ENCODE measurements around the gene GATB.

The GATB gene

DNA sequence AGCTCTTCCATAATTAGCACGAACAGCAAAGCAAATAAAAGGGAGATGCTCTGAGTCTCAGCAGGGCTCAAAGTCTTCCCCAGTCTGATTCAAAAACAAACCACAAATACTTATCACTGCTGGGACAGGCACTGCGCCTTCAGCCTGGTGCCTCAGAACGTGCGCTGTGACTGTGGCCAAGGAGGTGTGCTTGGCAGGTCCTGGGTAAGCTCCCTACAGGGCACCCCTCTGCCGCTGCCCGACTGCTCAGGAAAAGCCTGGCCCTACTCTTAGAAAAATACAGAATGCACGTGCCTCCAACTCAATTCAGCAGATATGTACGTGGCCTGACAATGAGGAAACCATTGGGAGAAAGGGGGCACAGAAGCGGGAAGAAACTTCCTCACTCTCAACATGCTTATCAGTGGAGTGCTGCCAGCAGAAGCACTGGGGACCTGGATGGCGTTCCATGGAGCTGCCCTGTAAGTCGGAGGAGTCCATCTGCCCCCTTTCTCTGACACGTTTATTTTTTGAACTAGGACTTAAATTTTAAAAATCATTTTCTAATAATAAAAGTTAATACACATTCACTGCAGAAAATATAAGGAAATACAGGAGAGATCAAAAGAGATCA lies 86.8 kb downstream of the GATB start:
- DNase-seq (ENCODE audit: low spot score): no peak

DNA sequence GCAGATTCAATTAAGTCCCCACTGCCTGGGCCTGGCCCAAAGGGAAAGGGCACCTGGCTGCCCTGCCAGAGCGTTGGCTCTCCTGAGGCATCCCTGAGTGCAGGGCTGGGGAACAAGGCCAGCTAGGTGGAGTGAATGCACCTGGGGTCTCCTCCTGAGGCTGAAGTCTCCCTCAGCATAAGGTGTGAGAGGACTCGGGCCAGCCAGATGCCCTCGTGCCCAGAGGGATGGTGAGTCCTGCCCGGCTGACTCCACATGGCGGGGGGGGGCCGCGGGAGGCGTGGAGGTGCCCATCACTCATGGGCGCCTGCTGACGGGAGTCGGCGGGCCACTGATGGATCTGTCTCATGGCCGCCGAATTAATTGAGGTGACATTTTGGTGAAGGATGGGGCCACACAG lies 87.8 kb downstream of the GATB start:
- no peak for DNase-seq (ENCODE audit: low spot score)

DNA sequence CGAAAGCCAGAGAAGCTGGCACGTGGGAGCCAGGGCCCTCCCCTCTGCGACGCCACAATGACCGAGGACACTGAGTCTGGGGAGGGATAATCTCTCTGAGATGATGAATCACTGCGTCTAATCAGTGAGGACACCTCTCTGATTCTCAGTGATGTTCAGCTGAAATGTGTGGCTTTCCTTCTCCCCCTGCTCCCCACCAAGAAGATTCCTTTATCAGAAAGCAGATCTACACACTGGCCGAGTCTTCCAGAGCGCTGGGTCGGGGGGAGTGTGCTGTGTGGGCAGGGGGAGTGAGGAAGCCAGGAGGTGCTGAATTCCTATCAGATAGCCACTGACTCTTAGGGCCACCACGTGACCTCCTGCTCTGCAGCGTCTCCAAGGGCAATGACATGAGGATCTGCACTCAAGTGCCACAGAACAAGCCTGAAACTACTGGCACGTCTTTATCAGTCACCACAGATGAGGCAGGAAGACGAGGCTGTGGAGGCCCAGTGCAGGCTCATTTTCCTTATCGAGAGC lies 89.2 kb downstream of the GATB start:
- no peak for DNase-seq (ENCODE audit: low spot score)

DNA sequence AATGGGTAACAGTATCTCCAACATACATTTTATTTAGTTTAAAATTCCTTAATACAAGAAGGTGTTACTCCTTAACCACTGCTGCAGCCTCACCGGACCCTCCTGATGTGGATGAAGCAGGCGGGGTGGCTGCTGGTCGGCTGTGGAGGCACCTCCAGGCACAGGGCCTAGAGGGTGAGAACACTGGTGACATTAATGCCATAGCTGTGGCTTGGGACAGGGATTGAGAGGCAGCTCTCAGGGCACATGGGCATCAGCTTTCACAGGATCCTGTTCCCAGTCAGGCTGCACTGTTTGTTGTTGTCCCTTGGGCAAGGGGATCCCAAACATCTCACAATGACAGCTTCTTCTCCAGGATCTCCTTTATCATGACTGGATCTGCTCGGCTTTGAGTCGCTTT lies 90.0 kb downstream of the GATB start:
- no peak for DNase-seq (ENCODE audit: low spot score)

DNA sequence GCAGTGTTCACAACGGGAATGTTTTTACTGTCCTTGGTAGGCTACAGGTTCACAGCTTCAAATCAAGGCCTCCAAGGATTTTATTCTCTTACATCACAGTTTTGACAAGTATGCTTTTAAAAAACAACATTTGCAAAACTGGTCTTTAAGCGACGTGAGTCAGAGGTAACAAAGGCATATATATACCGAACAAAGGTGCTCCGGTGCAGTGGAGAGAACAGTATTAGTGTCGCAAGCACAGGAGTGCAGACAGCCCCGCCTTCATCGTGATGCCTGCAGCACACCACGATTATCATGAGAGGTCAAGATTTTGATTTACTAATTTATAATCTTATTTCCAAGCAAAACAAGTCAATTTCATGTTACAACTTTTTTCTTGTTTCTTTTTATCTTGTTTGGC lies 90.8 kb downstream of the GATB start:
- DNase-seq (ENCODE audit: low spot score): no peak

DNA sequence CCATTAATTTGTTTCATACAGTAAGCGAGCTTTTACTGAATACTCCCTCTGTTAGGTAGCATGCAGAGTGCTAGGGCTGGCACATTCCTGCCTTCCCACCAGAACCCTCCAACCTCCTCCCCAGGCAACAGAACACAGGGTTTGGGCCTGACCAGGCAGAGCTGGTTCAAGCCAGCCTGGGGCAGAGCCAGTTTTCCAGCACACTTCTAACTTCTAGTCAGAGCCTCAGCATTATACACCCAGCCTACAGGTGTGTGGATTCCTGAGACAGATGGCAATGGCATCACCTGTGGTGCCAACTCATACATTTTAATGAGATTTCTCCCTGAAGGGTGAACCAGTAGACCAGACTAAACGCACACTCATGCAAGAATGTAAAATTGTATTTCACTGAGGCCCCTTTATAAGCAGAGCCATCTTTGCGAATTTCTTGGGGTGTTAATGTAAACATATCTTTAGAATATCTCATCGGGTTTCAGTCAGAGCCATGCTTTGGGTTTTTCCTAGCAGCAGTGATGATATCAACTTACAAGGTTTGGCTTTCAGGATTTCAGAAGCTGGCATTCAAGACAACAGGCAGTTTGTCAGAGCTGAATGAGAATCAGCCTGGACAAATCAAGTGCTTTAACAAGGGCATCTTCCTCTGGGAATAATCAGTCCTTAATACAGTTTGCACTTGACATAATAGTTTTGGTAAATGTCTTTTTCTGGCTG lies 92.0 kb downstream of the GATB start:
- no peak for DNase-seq (ENCODE audit: low spot score)

DNA sequence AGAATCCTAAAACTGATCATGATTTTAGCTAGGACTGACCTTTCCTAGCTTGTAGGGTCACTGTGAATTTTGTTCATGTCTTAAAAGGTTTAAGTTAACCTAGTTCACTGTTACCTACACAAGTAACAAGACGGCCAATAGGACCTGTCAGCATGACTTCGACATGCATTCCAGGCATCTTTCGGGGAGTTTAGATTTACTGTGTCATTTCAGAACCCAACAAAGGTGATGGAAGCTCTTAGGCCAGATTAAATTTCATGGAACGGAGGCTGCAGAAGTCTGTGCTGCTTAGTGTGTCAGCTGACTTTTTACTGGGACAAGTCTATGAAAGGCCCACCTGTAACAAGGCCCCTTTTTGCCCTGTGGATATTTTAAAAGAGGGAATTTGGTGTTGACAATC lies 93.1 kb downstream of the GATB start:
- DNase-seq (ENCODE audit: low spot score): no peak

DNA sequence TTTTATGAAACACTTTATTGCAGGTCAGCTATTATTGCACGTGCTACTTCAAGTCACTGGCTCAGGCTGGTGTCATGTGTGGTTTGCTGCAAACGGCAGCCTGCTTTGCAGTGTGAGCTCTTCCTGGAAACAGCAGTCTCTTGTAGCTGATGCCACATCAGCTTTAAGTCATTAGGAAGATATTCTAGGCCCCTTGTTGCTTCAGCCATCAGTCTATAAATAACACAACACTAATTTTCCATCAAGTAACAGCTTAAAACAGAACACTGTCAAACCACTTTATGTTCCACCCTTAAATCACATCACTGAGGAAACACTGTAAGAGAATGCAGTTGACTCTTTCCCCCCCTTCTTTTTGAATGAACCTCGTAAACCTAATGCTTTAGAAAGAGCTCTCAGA lies 93.8 kb downstream of the GATB start:
- no peak for DNase-seq (ENCODE audit: low spot score)

DNA sequence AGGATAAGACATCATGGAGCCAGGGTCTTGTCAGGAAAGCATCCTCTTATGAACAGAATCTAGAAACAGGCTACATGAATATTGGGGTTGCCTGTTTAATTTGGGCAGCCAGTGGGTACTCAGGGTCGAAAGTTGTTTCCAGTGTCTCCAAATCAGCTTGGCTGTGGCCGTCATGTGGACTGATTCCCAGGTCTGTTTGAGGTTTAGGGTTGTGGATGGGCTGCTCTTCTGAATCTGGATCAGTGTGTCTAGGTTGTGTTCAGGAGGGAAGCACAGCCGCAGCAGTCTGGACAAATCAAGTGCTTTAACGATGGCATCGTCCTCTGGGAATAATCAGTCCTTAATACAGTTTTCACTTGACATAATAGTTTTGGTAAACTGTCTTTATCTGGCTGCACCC lies 94.3 kb downstream of the GATB start:
- no peak for DNase-seq (ENCODE audit: low spot score)

DNA sequence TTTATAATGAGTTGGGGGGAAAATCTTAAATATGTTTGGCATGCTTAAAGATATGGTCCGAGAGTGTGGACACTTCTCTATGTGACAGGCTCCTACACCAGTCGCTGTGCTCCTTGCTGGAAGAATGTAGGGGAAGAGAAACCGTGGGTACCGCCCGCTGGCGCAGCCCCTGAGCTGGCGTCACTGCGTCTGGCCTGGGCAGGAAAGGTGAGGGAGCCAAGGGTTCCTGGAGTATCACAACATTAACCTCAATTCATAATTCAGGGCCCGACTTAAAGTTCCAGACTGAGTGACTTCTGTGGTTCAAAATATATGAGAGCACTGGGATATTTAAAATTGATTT lies 95.1 kb downstream of the GATB start:
- no peak for DNase-seq (ENCODE audit: low spot score)

DNA sequence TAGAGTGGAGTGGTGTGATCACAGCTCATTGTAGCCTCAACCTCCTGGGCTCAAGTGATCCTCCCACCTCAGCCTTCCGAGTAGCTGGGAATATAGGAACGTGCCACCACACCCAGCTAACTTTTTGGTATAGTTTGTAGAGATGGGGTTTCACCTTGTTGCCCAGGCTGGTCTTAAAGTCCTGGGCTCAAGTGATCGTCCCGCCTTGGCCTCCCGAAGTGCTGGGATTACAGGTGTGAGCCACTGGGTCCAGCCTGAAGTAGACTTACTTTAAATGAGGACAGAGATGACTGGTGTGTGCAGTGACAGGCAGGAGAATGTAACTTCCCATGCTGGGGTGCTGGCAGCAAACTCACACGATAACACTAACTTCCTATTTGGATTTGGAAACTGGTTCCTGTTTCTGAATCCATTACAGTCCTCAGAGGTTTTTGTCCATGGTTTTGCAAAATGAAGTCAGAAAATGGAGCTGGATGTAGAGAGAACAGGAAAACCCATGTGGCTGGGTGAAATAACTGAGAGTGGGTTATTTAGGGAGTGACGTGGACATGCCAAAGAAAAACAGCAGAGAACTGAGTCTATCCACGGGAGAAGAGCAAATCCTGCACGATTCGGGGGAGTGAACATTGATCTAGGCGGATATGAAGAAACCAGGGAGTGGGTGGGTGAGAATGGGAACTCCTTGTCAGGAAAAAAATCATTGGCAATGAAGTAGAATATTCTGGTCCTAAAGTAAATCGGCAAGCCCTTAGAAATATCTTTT lies 95.6 kb downstream of the GATB start:
- DNase-seq (ENCODE audit: low spot score): no peak

DNA sequence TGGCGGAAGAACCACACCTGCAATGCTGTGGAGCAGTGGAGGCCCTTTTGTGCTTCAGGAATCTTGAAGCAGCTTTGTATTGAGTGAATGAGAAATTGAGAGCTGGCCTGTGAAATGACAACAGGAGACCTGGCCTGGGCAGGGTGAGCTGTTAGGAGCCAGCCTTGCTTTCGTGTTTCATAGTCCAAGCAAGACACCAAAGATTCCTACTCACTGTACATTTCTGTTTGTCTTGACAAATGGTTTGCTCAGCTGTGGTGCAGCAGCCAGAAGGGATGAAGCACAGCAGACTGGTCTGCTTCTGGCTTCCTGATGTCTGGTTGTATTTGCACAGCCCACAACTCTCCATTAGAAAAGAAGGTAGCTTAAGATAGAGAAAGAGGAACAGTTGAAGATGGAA lies 96.5 kb downstream of the GATB start:
- no peak for DNase-seq (ENCODE audit: low spot score)

DNA sequence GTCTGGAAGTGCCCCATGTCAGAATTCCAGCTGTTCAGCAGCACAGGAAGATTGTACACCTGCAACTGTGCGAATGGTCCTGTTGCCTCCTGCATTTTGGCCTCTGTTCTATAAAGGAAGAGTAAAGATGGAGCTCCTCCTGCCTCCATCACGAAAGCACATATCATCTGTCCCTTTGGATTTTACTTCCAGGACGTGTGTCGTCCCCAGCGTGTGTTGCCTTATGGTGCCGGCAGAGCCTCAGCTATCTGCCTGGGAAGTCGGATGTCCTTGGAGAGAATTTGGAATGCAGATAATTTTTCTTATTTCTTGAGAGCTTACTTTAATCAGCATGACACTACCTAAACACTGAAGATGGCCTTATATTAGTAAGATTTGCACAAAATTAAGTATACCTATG lies 97.7 kb downstream of the GATB start:
- DNase-seq (ENCODE audit: low spot score): no peak

DNA sequence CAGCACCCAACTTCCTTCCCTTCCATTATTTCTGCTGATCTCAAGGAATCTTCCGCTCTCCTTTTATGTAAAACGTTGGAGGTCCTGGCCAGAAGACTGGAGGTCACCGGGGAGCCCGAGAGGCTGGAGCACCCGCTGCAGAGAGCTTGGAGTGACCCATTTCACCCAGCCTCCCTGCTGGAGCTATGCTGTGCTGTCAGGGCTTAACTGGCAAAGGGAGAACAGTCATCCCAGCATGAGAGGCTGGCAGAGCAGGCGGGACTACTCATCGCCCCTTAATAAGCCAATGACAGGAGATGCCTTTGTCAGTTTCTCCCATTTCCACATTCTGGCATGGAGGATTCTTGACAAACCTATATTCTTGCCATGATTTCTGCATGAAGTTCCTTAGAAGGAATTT lies 98.9 kb downstream of the GATB start:
- DNase-seq (ENCODE audit: low spot score): no peak

DNA sequence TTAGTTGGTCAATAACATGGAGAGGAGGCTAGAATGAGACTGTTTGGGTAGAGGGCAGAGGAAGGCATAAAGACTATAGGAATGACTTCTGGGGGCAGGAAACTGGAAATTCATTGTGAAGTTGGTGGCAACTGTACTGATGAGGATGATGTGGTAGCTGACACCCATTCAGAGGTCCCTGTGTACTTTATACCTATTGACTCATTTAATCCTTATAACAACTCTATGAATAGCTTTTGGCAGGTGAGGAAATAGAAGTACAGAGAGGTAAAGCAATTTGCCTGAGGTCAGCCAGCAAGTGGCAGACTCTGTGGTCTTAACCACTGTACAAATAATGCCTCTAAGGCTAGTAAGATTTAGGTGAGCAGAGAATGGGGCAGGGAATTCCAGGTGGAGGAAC lies 100.1 kb downstream of the GATB start:
- DNase-seq (ENCODE audit: low spot score): no peak

DNA sequence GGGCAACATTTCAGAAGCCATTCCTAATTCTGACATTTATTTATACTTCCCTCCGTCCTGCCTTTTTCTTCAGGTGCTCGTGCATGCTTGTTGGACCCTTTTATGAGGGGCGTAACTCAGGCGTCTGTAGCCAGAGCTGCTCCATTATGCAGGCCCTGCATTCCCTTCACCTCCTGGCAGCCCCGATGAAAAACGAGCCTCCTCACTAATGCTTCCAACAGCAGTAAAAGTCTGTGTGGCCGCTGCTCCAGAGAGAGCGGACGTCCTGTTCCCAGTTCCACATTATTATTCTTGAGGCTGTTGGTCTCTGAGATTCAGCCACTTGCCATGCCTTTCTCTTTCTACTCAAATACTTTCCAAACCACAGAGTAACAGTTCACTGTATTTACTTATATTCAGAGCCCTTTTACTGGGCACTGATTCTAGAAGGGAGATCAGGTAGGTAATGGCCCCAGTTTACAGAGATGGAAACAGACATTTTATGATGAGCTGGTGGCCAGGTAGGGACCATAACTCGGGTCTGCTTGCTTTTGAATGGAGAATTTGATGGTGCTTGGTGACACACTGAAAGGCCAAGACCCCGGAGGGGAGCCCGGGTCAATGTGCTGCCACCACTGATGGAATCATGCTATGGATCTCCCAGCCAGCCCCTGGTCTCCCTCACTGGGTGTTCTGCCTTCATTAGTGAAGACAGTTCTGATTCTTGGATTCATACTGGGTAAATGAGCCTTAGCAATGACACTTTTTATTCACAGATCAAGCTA lies 101.0 kb downstream of the GATB start:
- DNase-seq (ENCODE audit: low spot score): no peak

DNA sequence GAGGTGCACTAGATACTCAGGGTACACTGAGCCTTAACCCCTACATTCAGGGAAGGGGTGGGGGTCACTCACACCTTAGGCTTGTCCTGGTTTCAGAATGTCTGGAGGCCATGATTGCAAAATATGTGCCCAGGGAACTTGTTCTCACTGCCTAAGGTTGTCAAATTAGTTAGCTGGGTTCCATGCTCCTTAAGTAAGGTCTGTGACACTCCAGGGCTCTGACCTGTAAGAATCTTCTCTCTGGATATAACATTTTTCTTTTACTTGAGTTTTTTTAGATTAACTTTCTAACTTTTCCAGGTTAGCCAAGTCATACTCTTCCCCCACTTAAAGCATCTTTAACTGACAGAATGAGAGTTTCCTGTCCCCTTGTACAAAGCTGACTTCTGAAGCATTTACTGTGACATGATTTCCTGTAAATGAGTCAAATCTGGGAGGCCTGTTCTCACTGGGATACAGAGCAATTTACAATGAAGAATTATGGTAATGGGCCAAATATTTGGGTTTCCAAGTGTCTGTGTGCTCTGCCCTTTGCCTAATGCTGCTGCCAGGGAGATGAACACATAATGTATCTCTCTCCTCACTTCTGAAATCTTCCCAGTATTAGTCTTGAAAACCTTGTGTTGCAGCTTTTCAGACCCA lies 101.7 kb downstream of the GATB start:
- DNase-seq (ENCODE audit: low spot score): no peak

DNA sequence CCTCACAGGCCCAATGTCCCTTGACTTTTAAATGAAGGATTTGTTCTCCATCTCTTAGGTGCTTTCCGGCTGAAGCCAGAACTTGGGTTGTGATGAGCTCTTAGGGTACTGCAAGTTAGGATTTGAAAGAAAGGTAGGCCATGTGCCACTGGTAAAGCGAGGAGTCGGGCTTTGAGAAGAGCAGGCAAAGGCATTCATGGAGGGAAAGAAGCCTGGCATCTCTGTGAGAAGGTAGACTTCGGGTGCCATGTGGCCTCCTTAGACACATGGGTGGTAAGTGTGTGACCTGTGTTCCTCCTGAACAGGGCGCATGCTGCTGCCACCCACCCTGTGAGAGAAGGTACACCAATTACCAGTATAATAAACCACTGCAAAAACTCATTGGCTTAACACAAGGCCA lies 102.9 kb downstream of the GATB start:
- DNase-seq (ENCODE audit: low spot score): no peak

DNA sequence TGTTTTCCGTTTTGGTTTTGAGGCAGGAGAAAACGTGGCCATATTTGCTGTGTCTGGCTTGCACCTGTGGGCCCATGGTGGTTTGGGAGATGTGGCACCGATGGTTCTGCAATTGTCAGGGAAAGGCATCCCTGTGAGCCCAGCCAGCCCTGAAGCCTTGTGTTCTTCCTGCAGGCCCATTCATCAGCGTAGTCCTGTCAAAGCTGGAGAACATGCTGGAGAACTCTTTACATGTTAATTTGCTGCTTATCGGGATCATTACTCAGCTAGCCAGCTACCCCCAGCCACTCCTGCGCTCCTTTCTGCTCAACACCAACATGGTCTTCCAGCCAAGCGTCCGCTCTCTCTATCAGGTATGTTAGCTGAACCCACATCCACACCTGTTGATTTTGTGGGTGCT lies 104.7 kb downstream of the GATB start:
- DNase-seq (ENCODE audit: low spot score): no peak

DNA sequence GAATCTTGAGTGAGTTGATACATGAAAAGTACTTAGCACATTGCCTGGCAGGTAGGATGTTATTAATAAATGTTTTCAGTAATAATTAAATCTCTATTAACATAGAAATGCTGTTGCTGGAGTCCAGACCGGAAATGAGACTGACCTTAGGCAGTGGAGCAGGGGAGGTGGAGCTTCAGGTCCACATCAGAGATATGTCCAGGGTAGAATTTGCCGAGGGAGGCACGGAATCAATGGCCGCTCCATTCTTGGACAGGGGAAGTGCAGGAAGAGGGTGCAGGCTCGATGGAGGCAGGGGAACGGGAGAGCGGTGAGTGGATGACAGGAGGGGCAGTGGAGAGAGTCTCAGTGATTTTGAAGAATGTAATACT lies 107.3 kb downstream of the GATB start:
- DNase-seq (ENCODE audit: low spot score): no peak

DNA sequence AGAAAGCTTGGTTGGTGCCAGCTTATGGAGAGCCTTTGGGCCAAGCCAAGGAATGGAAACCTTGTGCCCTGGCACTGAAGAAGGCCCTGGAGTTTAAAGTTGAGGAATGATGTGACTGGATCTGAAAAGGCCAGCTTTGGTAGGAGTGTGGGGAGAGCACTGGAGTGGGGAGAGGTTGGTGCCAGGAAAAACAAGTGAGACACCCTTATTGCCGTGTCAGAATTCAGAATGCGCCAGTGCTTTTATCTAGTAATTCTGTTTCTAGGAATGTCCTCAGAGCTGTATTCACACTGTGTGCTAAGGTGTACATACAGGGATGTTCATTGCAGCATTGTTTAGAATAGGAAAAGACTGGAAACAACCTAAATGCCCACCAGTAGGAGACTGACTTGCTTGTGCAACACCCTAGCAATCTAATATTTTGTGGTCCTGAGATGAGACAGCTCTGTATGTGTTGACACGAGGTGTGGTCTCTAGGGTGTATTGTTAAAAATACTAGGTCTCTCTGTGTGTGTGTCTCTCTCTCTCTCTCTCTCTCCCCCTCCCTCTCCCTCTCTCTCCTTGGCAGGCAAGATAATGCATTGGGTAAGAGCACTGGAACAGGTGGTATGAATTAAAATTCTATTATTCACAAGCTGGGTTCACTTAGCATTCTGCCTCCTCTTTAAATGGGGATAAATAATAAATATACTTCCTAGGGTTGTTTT lies 107.8 kb downstream of the GATB start:
- no peak for DNase-seq (ENCODE audit: low spot score)

DNA sequence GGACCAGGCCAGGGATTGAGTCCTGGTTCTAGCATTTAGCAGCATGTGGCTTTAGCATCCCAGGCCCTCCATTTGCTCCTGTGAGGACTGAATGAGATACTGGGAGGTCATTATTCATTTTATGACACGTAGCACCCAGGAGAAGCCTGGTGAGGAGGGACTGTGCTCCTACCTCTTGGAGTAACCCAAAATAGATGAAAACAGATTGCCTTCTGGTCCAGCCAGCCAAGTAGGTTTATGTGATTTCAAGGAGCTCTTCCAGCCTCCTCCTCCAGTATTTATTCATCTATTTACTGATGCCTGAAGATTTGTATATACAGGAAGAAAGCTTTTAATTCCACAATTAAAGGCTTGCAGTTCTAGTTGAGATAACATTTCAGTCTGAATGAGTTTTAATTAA lies 109.3 kb downstream of the GATB start:
- DNase-seq (ENCODE audit: low spot score): no peak

All from iPS-NIHi11 (cell line).